T-helper 1 cell treated with Interleukin-12 subunit alpha and Interleukin-12 subunit beta and Interleukin-4 antibody, amounts not matched to agents 30 ng/mL and 1 ng/mL, for 36 hours (primary cell): ENCODE data around the gene SOX18. TPM values are rescaled to one million over a fixed set of nuclear protein-coding genes. Genes with fewer than 3 reads are reported as not detected.
"Not testable (repeated sequence)": the region's sequence is repeated elsewhere in the genome, so short reads cannot be mapped to it uniquely, and the experiment has no call there.

Experiments
- intact Hi-C: fragments of 100-400 bp; cut with micrococcal nuclease; formaldehyde crosslinking; loops from one replicate; pipeline ENCODE4 v1.15.1; 2024
- total RNA-seq: library from RNA; stranded (reverse); gene quantifications from 2 replicates; pipeline ENCODE4 v1.2.3, GENCODE V29; 2022

SOX18 gene
- total RNA-seq, 1 donor from 2014 or later, result 1.8 TPM

DNA sequence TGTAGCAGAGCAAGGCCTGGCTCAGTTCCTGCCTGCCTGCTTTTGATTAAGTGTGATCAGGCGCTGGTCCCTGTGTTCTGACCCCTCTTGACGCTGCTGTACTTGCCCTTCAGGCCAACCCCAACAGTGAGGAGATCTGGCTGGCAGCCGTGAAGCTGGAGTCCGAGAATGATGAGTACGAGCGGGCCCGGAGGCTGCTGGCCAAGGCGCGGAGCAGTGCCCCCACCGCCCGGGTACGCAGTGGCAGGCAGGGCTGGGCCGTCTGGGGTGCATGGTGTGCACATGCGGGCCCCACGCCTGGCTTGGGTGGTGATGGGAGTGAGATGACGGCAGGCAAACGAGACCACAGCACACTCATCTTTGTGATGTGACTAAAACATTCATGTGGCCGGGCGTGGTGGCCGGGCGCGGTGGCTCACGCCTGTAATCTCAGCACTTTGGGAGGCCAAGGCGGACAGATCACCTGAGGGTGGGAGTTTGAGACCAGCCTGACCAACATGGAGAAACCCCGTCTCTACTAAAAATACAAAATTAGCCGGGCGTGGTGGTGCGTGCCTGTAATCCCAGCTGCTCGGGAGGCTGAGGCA is 23.5 kb downstream of the SOX18 start:
- intact Hi-C loops, result no loop called here

DNA sequence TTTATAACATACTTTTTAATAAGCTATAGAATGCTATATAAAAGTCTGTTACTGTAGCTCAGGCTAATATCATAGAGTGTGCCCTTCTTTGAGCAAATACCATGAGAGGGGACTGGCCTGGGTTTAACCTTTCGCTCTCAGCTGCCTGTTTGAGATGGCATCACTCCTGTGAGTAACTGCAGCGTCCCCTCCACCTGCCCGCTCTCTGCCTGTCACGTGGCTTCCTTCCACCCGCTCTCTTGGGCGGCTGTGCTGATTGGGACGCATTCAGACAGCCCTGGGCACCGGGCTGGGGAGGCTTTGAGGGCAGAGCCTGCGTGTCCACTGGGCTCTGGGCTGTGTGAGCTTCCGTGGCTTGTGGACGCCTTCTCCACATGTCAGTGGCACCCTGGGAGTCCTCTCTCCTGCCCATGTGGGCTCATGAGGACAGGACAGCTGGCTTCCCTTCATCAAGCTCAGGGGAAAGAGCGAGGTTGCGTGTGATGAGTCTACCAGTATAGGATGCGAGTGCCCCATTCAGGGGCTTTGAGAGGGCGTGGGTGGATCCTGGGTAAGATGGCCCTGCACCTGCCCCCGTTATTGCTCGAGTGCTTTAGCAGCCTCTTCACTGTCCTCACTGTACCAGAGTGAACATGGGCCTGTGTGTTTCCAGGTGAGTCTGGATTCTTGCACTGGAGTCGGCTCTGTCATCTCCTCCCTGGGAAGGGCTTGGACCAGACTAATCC is 24.2 kb downstream of the SOX18 start:
- intact Hi-C loops, result no loop called here

DNA sequence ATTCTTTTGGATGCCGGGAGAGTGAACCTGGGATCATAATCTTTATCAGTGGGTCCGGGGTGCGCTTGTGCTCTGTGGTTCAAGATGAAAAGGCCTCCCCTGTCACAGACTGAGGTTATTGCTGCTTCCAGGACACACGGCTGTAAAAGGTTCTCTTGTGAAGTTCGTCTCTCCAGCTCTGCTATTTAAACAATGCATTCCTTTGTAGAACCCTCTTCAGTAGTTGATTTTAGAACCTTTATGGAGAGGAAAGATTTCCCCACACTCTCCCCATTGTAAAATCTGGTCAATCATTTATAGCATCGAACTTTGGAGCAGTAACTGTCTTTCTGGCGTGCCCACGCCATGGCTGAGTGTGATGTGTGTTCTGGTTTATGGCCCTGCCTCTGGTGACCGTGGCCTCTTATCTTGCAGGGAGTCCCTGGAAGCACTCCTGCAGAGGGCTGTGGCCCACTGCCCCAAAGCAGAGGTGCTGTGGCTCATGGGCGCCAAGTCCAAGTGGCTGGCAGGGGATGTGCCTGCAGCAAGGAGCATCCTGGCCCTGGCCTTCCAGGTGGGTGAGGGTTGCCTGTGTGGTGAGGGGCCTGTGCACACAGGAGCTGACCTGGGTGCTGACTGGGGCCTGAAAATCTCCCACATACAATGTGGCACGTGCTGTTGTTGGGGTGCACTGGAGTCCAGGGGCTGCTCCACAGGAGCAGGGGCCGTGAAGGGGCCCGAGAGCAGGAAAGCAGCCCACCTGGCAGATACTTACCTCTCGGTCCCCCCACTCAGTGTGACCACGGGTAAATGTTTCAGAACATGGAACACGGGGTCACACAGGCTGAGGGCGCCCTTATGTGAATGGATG is 25.1 kb downstream of the SOX18 start:
- intact Hi-C loops, result no loop called here

DNA sequence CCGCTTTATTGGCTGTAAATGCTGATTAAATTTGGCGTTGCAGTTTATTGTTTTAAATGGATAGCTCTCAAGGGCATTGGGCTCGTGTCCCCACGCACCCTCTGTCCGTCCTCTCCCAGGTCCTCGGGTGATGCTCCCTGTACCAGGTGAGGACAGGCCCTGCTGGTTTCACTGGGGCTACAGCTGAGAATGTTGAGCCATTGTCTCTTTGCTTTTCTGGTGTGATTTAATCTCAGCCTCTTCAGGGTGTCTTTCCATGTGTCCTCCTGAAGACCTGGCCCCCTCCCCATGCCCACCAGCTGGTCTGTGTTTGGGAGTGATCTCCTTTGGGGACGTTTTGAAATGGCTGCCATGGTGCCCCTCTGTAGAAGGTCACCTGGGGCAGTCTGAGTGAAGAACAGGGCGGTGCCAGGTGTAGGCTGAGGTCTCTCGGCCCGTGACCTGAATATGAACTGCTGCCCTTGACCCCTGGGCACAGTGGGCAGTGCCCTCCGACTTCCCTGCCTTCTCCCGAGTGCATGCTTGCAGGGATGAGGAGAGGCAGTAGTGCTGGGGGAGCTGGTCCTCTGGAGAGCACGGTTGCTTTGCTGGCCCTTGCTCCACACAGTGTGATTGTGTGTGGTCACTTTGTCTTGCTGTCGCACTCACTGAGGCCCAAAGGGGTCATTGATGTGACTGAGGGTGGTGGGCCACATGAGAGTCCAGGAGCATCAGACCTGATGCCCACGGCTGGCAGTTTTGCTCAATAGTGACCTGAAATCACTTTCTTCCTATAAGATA is 25.9 kb downstream of the SOX18 start:
- intact Hi-C loops, result no loop called here

DNA sequence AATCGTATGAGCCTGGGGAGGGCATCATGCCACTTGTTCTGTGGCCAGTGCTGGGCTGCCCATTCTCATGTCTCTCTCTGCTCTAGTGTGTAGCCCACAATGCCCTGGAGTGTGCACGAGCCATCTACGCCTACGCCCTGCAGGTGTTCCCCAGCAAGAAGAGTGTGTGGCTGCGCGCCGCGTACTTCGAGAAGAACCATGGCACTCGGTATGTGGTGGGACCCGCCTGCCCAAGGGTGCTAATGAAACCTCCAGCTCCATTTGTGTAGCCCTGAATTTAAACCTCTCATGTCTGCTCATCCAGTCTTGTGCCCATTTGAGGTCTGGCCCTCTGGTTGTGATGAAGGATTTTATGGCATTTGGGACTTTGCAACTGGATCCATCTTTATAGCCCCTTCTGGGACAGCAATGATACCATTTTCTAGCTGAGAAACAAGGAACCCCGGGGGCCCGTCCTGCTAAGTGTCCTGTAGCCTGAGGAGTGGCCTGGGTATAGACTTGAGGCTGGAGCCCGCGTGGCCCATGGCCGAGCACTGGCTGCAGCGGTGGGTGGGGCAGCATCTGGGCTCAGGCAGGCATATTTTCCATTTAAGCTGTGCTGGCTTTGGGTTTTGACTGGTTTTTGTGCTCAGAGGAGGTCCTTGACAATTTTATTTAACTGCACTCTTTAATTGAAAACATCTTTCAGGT is 26.6 kb downstream of the SOX18 start:
- intact Hi-C loops, result no loop called here

DNA sequence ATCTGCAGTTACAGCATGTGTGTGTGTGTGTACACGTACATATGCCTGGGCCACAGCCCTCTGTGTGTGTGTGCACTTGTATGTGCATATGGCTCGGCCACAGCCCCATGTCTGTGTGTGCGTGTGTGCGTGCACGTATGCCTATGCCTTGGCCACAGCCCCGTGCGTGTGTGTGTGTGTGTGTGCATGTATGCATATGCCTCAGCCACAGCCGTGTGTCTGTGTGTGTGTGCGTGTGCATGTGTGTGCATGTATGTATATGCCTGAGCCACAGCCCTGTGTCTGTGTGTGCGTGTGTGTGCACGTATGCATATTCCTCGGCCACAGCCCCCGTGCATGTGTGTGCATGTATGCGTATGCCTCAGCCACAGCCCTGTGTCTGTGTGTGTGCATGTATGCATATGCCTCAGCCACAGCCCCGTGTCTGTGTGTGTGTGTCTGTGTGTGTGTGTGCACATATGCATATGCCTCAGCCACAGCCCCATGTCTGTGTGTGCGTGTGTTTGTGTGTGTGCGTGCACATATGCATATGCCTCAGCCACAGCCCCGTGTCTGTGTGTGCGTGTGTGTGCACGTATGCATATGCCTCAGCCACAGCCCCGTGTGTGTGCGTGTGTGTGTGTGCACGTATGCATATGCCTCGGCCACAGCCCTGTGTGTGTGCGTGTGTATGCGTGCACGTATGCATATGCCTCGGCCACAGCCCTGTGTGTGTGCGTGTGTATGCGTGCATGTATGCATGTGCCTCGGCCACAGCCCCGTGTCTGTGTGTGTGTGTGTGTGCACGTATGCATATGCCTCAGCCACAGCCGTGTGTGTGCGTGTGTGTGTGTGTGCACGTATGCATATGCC is 28.1 kb downstream of the SOX18 start:
- intact Hi-C loops, result no loop called here

DNA sequence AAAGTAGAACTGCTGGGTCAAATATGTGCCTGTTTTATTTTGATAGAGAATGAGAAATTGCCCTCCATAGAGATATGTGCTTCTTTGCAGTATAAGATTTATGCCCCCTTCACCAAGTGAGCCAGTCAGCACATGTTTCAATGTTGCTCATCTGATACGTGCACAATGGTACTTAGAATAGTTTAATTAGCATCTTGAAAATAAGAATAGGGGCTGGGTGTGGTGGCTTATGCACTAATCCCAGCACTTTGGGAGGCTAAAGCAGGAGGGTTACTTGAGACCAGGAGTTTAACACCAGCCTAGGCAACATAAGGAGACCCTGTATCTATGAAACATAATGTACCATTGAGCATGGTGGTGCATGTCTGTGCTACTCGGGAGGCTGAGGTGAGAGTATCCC is 33.8 kb downstream of the SOX18 start:
- intact Hi-C loops, result no loop called here

DNA sequence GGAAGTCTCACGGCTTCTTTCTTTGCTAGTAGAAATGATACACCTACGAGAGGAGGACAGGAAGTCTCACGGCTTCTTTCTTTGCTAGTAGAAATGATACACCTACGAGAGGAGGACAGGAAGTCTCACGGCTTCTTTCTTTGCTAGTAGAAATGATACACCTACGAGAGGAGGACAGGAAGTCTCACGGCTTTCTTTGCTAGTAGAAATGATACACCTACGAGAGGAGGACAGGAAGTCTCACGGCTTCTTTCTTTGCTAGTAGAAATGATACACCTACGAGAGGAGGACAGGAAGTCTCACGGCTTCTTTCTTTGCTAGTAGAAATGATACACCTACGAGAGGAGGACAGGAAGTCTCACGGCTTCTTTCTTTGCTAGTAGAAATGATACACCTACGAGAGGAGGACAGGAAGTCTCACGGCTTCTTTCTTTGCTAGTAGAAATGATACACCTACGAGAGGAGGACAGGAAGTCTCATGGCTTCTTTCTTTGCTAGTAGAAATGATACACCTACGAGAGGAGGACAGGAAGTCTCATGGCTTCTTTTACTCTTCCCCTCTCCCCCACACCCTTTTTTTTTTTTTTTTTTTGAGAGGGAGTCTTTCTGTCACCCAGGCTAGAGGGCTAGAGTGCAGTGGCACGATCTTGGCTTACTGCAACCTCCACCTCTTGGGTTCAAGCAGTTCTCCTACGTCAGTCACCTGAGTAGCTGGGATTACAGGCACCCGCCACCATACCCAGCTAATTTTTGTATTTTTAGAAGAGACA is 36.9 kb downstream of the SOX18 start:
- intact Hi-C loops, result not testable (repeated sequence)

DNA sequence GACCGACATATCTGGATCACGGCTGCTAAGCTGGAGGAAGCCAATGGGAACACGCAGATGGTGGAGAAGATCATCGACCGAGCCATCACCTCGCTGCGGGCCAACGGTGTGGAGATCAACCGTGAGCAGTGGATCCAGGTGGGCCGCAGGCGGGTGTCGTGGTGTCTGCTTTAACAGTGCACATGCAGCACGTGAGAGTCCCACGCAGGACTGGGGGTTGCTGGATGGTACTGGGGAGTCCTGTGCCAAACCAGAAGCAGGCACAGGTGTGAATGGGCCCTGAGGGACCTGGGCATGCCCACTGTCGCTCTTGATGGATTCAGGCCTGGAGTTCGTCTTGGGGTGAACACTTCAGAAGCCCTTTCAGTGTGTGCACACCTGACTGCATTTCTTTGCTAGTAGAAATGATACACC is 38.1 kb downstream of the SOX18 start:
- intact Hi-C loops, result loop anchor here (1.0 to 2.0 kb wide), 2 partner anchors 24 to 31 kb away; partner anchors contain the start of gene PRPF6

DNA sequence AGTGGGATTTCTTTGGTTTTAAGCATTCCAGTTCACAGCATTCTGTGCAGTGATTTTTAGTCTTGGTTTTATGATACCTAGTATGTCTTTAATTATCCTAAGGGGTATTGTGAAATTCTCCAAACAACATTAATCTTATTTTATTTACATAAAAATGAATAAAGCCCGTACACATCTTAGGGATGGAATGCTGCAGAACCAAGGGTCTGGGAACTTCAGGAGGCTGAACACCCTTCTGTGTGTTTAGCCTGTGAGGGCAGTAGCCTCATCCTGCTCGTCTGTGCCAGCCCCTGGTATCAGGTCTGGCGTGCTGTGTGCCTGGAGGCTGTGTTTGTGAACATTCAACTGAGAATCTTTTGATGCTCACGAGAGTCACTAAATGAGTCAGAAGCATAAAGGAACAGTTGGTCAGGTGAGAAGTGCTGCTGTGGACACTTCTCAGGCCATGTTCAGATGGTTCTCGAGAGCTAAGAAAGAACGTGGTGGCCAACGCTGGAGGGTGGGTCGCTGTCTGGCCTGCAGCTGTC is 38.7 kb downstream of the SOX18 start:
- intact Hi-C loops, result loop anchor here (1.0 to 2.0 kb wide), 2 partner anchors 25 to 30 kb away; partner anchors contain the start of gene PRPF6

DNA sequence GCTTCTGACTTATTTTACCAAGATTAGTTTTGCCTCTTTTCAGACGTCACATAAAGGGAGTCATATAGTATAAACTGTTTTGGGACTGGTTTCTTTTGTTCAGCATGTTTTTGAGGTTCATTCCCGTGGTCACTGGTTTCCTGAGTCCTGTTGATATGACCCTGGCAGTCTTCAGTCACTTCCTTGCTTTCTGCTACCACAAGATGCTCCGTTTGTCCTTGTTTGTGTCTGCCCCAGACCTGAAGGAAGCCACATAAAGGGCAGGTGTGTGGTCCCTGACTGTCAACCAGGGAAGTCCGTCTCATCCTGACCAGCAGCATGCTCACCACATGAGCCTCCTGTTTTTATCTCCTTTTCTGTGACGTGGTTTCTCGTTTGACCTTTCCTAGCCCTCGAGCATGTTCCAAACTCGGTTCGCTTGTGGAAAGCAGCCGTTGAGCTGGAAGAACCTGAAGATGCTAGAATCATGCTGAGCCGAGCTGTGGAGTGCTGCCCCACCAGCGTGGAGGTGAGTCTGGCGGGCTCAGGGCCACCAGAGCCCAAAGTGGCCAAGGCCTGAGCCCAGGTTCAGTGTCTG is 39.5 kb downstream of the SOX18 start:
- intact Hi-C loops, result loop anchor here (2.0 kb wide), 1 partner anchor 29 kb away; the partner anchor contains the start of gene PRPF6

DNA sequence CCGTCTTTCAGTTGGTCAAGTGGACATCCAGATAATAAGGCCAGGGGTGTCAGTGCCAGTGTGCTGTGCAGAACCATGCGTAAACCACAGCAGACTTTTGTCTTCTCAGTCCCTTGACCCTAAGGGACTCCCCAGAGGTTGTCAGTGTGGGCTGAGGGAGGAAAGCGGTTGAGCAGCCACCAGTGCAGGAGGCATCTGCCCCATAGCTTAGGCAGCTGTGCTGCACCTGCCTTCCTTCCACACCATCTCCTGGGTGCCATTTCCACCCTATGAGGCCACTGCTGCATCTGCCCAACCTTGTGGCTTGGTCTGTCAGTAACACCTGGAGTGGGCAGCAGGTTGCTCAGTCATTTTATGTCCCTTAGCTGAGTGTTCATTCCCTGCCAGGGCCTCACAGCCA is 42.5 kb downstream of the SOX18 start:
- intact Hi-C loops, result no loop called here

DNA sequence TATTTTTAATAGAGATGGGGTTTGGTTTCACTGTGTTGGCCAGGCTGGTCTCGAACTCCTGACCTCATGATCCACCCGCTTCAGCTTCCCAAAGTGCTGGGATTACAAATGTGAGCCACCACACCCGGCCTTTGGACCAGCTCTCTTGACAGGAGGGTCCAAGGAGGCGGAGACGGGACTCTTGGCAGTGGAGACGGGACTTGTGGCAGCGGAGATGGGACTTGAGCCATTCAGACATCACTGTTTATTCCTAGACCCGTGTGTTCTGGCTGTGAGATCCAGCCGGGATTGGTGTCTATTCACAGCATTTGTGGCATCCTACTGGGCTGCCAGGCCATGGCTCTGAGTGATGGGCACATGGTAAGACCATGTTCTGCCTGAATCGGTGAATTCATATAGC is 42.9 kb downstream of the SOX18 start:
- intact Hi-C loops, result no loop called here

DNA sequence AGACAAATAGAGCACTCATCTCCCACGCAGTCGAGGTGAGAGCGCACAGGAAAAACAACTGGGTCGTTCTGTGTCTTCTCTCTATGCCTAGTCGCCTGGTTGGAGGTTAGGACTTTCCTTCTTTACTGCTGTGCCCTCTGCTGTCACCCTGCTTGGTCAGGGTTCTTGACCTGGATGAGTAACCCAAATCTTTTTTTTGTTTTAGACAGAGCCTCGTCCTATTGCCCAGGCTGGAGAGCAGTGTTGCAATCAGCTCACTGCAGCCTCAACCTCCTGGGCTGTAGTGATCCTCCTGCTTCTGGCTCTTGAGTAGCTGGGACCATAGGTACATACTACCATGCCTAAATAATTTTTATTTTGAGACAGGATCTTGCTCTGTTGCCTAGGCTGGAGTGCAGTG is 44.0 kb downstream of the SOX18 start:
- intact Hi-C loops, result no loop called here

DNA sequence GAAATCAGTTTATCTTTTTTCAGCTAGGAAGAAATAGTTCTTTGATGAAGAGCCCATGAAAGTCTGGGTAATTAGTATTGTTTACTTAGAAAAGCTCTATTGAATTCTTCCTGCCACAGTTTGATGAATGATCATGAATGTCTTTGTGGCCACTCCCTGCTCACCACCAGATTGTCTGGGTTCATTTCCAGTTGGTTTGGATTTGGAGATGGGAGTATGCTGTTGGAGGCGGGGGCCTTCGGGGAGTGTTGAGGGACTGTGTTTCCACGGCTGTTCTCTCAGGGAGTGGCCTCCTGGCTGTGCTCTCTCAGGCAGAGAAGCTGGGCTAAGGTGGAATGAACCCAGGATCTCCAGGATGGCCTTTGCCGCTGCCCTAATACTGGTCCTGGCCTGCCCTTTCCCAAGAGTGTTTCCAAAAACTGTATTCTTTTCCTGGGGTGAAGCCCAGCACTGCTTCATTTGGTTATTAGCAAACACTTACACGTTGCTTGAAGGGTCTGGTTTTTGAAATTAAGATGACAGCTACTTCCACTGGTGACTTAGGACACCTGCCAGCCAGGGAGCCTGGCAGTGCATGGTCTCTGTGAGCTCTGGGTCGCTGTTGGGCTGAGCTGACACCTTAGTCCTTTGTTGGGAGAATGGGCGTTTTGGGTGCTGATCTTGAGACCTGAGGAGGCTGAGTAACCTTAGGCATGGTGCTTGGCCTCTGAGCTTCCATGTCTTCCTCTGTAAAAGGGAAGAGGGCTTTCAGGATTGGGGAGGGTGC is 45.3 kb downstream of the SOX18 start:
- intact Hi-C loops, result no loop called here

DNA sequence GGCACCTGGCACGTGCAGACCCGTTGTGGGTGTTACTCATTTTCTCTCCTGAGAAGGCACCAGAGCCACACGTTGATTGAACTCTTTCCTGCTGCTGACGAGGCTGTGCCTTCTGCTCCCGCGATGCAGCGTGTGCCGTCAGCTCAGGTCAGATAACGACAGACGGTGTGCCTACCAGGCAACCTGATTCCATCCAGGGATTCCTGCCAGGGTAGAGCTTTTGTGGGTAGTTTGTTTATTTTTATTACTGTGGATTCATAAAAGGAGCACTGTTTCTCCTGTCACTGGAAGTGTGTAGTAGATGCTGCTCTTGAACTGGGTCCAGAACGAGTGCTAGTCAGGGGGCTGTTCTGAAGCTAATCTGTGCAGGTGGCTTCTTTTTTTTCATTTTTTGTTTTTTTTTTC is 47.8 kb downstream of the SOX18 start:
- intact Hi-C loops, result no loop called here

DNA sequence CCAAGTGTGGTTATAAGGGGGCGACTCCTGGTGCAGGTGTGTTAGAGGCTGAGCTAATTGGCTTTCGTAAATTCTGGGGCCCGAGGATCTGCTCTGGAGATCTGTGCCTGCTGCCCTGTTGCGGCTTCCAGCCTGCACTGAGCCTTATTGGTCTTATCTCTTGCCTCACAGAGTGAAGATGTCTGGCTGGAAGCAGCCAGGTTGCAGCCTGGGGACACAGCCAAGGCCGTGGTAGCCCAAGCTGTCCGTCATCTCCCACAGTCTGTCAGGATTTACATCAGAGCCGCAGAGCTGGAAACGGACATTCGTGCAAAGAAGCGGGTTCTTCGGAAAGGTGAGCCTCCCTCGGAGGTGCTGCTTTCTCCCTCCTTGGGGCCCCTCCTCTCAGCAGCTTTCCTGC is 48.5 kb downstream of the SOX18 start:
- intact Hi-C loops, result no loop called here
